IMR-90 (cell line): ENCODE results near the gene ASB6. TPM values are rescaled to one million over a fixed set of nuclear protein-coding genes. Genes with fewer than 3 reads are reported as not detected.

Source experiments
- ATAC-seq: fragments of 200-7000 bp; cut with Tn5 transposase; 2 replicates; pipeline ENCODE4 v1.9.1; 2020; ENCODE audit warnings: low read depth, mild to moderate bottlenecking, moderate library complexity
- BruUV-seq: library from RNA; stranded (reverse); fragments of 400-500 nt; replicated peaks from 2 replicates; lab custom pipeline; 2021; lab: Mats Ljungman, UMichigan
- CTCF ChIA-PET: fragments of 300-600 bp; formaldehyde crosslinking; extraction: SDS; loops from one replicate; lab custom pipeline; 2021; ENCODE audit warnings: antibody characterized with exemption; lab: Yijun Ruan, JAX
- POLR2A ChIA-PET: fragments of 300-600 bp; sonication (Branson Sonifier 250); formaldehyde crosslinking; loops from one replicate; lab custom pipeline; 2022; ENCODE audit warnings: antibody characterized with exemption; ENCODE audit not compliant: unreplicated experiment; lab: Charles Lee
- DNase-seq: peaks from one replicate; pipeline ENCODE4 v3.0.0; 2013
- H2AFZ ChIP-seq: replicated peaks from 2 replicates; pipeline ENCODE3; 2013; ENCODE audit warnings: low read length, mild to moderate bottlenecking; ENCODE audit not compliant: poor library complexity
- H2AK5ac ChIP-seq: 2 replicates; pipeline ENCODE4 v1.6.1; 2013; ENCODE audit warnings: low read depth, low read length, inconsistent platforms
- H2AK9ac ChIP-seq: replicated peaks from 2 replicates; pipeline ENCODE3; 2013; ENCODE audit warnings: mild to moderate bottlenecking, low read depth, low read length, moderate library complexity; ENCODE audit not compliant: poor library complexity
- H2BK120ac ChIP-seq: 2 replicates; pipeline ENCODE4 v1.6.1; 2013; ENCODE audit warnings: low read depth, low read length, inconsistent platforms
- H2BK15ac ChIP-seq: 3 replicates; pipeline ENCODE4 v1.6.1; 2013; ENCODE audit warnings: low read depth, low read length, inconsistent platforms
- H2BK20ac ChIP-seq: 2 replicates; pipeline ENCODE4 v1.6.1; 2013; ENCODE audit warnings: low read depth, mild to moderate bottlenecking, inconsistent platforms, low read length, moderate library complexity
- H2BK5ac ChIP-seq: 2 replicates; pipeline ENCODE4 v1.6.1; 2013; ENCODE audit warnings: mild to moderate bottlenecking, low read depth, low read length, inconsistent platforms; ENCODE audit not compliant: poor library complexity, severe bottlenecking
- H3K14ac ChIP-seq: replicated peaks from 2 replicates; pipeline ENCODE4 v1.6.1; 2013; ENCODE audit warnings: low read depth, low read length, inconsistent platforms
- H3K18ac ChIP-seq: 2 replicates; pipeline ENCODE4 v1.6.1; 2013; ENCODE audit warnings: low read depth, low read length, control low read depth
- H3K23ac ChIP-seq: 2 replicates; pipeline ENCODE4 v1.6.1; 2013; ENCODE audit warnings: low read depth, low read length, inconsistent platforms
- H3K27ac ChIP-seq: 2 replicates; pipeline ENCODE4 v1.5.1; 2013; ENCODE audit warnings: mild to moderate bottlenecking, control low read depth, low read length; ENCODE audit not compliant: insufficient read depth
- H3K27me3 ChIP-seq: 2 replicates; pipeline ENCODE4 v1.6.1; 2013; ENCODE audit warnings: low read length; ENCODE audit not compliant: control insufficient read depth, insufficient read depth
- H3K36me3 ChIP-seq: 2 replicates; pipeline ENCODE4 v1.6.1; 2013; ENCODE audit warnings: low read length, mixed read lengths; ENCODE audit not compliant: control insufficient read depth, insufficient read depth
- H3K4ac ChIP-seq: 2 replicates; pipeline ENCODE4 v1.6.1; 2013; ENCODE audit warnings: low read depth, low read length, inconsistent platforms
- H3K4me1 ChIP-seq: 2 replicates; pipeline ENCODE4 v1.6.1; 2013; ENCODE audit warnings: low read length, mixed read lengths; ENCODE audit not compliant: control insufficient read depth, insufficient read depth
- H3K4me2 ChIP-seq: 2 replicates; pipeline ENCODE4 v1.6.1; 2013; ENCODE audit warnings: low read depth, mild to moderate bottlenecking, control low read depth, low read length, moderate library complexity
- H3K4me3 ChIP-seq: 2 replicates; pipeline ENCODE4 v1.5.1; 2013; ENCODE audit warnings: low read depth, mild to moderate bottlenecking, control low read depth, low read length, moderate library complexity; ENCODE audit not compliant: insufficient read depth
- H3K56ac ChIP-seq: 2 replicates; pipeline ENCODE4 v1.6.1; 2013; ENCODE audit warnings: low read length, inconsistent platforms; ENCODE audit not compliant: insufficient read depth; ENCODE audit errors: extremely low read depth
- H3K79me1 ChIP-seq, 2 experiments: 2 replicates each; pipeline ENCODE4 v1.6.1; 2013; ENCODE audit warnings: low read length in 2 of 2, inconsistent platforms in 1 of 2, low read depth in 1 of 2
- H3K9ac ChIP-seq: 2 replicates; pipeline ENCODE4 v1.6.1; 2013; ENCODE audit warnings: low read depth, low read length, control low read depth
- H3K9me1 ChIP-seq: 2 replicates; pipeline ENCODE4 v1.6.1; 2013; ENCODE audit warnings: low read length, inconsistent platforms; ENCODE audit not compliant: insufficient read depth
- H3K9me3 ChIP-seq: 2 replicates; pipeline ENCODE4 v1.6.1; 2013; ENCODE audit warnings: low read length; ENCODE audit not compliant: control insufficient read depth, insufficient read depth
- H4K20me1 ChIP-seq: 2 replicates; pipeline ENCODE4 v1.6.1; 2013; ENCODE audit warnings: low read length, inconsistent platforms; ENCODE audit not compliant: insufficient read depth
- H4K5ac ChIP-seq: 2 replicates; pipeline ENCODE4 v1.6.1; 2013; ENCODE audit warnings: mild to moderate bottlenecking, low read depth, low read length, control low read depth
- H4K8ac ChIP-seq, 2 experiments: 2 replicates each; pipeline ENCODE4 v1.6.1; 2013; ENCODE audit warnings: low read depth in 2 of 2, low read length in 2 of 2, control low read depth in 1 of 2, inconsistent platforms in 1 of 2
- H4K91ac ChIP-seq: 2 replicates; pipeline ENCODE4 v1.6.1; 2013; ENCODE audit warnings: low read depth, low read length, inconsistent platforms; ENCODE audit not compliant: insufficient read depth
- BHLHE40 ChIP-seq: fragments of 150-350 bp; IDR thresholded peaks from 2 replicates; pipeline ENCODE4 v1.6.1; 2016; ENCODE audit warnings: mild to moderate bottlenecking, low read depth, low read length
- CHD1 ChIP-seq: IDR thresholded peaks from 2 replicates; pipeline ENCODE4 v1.6.1; 2012; ENCODE audit warnings: low read depth, low read length, improper control_type of control experiment
- CTCF ChIP-seq: conservative IDR thresholded peaks from 2 replicates; pipeline ENCODE4 v1.5.1; 2012; ENCODE audit warnings: mild to moderate bottlenecking, low read depth, low read length, improper control_type of control experiment
- MAZ ChIP-seq: IDR thresholded peaks from 2 replicates; pipeline ENCODE4 v1.6.1; 2012; ENCODE audit warnings: low read depth, mild to moderate bottlenecking, low read length, improper control_type of control experiment, moderate library complexity, borderline replicate concordance
- MXI1 ChIP-seq: IDR thresholded peaks from 2 replicates; pipeline ENCODE4 v1.6.1; 2012; ENCODE audit warnings: low read depth, mild to moderate bottlenecking, low read length, moderate library complexity, borderline replicate concordance
- NFE2L2 ChIP-seq: fragments of 150-350 bp; IDR thresholded peaks from 2 replicates; pipeline ENCODE4 v1.6.1; 2016; ENCODE audit warnings: low read depth, mild to moderate bottlenecking, low read length
- POLR2A ChIP-seq: IDR thresholded peaks from 2 replicates; pipeline ENCODE4 v1.6.1; 2012; ENCODE audit warnings: mild to moderate bottlenecking, low read depth, low read length
- WGBS, 2 experiments: methylation state at CpG; one replicate each; pipeline versions ENCODE4 v1.1.5 to v1.1.7; 2013; ENCODE audit warnings: missing lambda C conversion rate in 2 of 2; ENCODE audit not compliant: insufficient read length in 1 of 2; ENCODE audit errors: extremely low coverage in 2 of 2; 5-methylcytosine and 5-hydroxymethylcytosine counted together
- dilution Hi-C: fragments of 300-500 bp; cut with HindIII; formaldehyde crosslinking; loops from one replicate; pipeline ENCODE4 v1.14.3; 2018; ENCODE audit warnings: low sequenced_read_pairs; ENCODE audit not compliant: unreplicated experiment
- in situ Hi-C: fragments of 300-500 bp; cut with MboI; formaldehyde crosslinking; loops from 3 replicates; pipeline ENCODE4 v1.14.3; 2019; ENCODE audit warnings: low sequenced_read_pairs, inconsistent platforms, mixed read lengths
- intact Hi-C: fragments of 100-400 bp; cut with micrococcal nuclease; formaldehyde crosslinking; loops from 2 replicates; pipeline ENCODE4 v1.10.0; 2022
- polyA plus RNA-seq, 3 experiments: library from polyadenylated mRNA; depleted of rRNA; stranded (reverse); fragments of >200 nt; gene quantifications; 2 replicates each; pipeline ENCODE4 v1.2.3, GENCODE V29; 2012; ENCODE audit warnings: low replicate concordance in 1 of 3
- total RNA-seq: library from RNA; depleted of rRNA; stranded (reverse); fragments of >200 nt; gene quantifications from 2 replicates; pipeline ENCODE4 v1.2.3, GENCODE V29; 2012

Gene ASB6
- total and polyA plus RNA-seq, 2 of the 4 experiments (the other 2 are of a cell fraction) = 9.7 to 28.9 TPM

GRCh38 chr9:129619787-129620668 lies 21.9 kb downstream of the ASB6 start:
- intact Hi-C loops = no loop called here
- peaks cover 13 to 20% of the 10 kb centered on the region in 2 experiments; a peak in 2 of 4 replicates for H3K79me1 ChIP-seq
- ATAC-seq (peak; percentile 52), DNase-seq (peak; percentile 34)
- H3K23ac ChIP-seq = peak overlapping the region; percentile 89; the same call in 1 of the 2 replicates
- peak overlapping the region; percentile 13; the same call in 1 of the 2 replicates for H2BK20ac ChIP-seq
- no TSS peak for BruUV-seq
- 2% methylated on average over 62 of the region's 82 CpGs; no CpG with 5 or more reads in 1 of the 2 experiments for WGBS, 2 experiments
- H2BK5ac ChIP-seq = peak overlapping the region; percentile 55
- H2BK15ac ChIP-seq = peak overlapping the region; percentile 94; the same call in 2 of the 3 replicates
- H3K4me2 ChIP-seq = peak overlapping the region; percentile 56
- H3K18ac ChIP-seq = peak overlapping the region; percentile 29; the same call in 1 of the 2 replicates
- H3K4me3 ChIP-seq = peak overlapping the region; percentile 51
- H3K9me3 ChIP-seq = no peaks in the 10 kb centered on the region
- ChIA-PET CTCF (interaction anchor here (0.6 to 3.1 kb wide), 5 partner anchors 9 to 481 kb away, joined by 3 to 11 read pairs (median 3); no protein-coding TSS in a partner anchor), POLR2A (interaction anchor here (1.2 kb wide), 1 partner anchor 480 kb away, joined by 3 read pairs; no protein-coding TSS in a partner anchor)
- no peak overlapping the region; the same call in none of the 2 replicates for H3K56ac ChIP-seq
- H3K4ac ChIP-seq = peak overlapping the region; percentile 86
- peak overlapping the region; percentile 91 for H2AK9ac ChIP-seq
- H3K36me3 ChIP-seq = no peaks in the 10 kb centered on the region
- H4K8ac ChIP-seq = peak overlapping the region; percentile 67 to 86
- peak overlapping the region; percentile 96 for H2AK5ac ChIP-seq
- in situ Hi-C loops = loop anchor here (5.0 kb wide), 1 partner anchor 488 kb away; no protein-coding TSS in a partner anchor
- peak overlapping the region; percentile 90 for H4K5ac ChIP-seq
- dilution Hi-C loops = no loop called here
- H3K27me3 ChIP-seq = no peaks in the 10 kb centered on the region
- peaks cover 13% of the 10 kb centered on the region for H3K4me1 ChIP-seq
- H3K27ac ChIP-seq = peak overlapping the region; percentile 22; the same call in 1 of the 2 replicates
- H3K9me1 ChIP-seq = peaks cover 10% of the 10 kb centered on the region
- peak overlapping the region; percentile 73 for H4K91ac ChIP-seq
- no peaks in the 10 kb centered on the region for H4K20me1 ChIP-seq
- 0 out of 2 replicates have a peak, but pooled peaks have one; percentile 30 for TF ChIP-seq MXI1
- TF ChIP-seq BHLHE40 = no peak
- peak; percentile 26; the same call in 1 of the 2 replicates for TF ChIP-seq POLR2A
- no peak for TF ChIP-seq NFE2L2
- TF ChIP-seq CHD1 = no peak
- peak; percentile 41 for TF ChIP-seq CTCF
- no peak for TF ChIP-seq MAZ
- H2AFZ ChIP-seq = peak overlapping the region; percentile 95
- H3K14ac ChIP-seq = peak overlapping the region; percentile 80
- peak overlapping the region; percentile 74 for H2BK120ac ChIP-seq
- peak overlapping the region; percentile 69 for H3K9ac ChIP-seq
